ENCODE results near the gene HSPB6. TPM values are rescaled to one million over a fixed set of nuclear protein-coding genes. Genes with fewer than 3 reads are reported as not detected.

HSPB6 gene
- total RNA-seq, 1 donor from 2014 or later = 0.64 TPM

- no peaks in the 10 kb centered on the region for H3K27me3 Mint-ChIP-seq (ENCODE audit: unreplicated experiment)
- DNase-seq (ENCODE audit: extremely low spot score, unreplicated experiment) = no peak
- peaks cover 11% of the 10 kb centered on the region for H3K4me1 Mint-ChIP-seq (ENCODE audit: unreplicated experiment)
- H3K36me3 Mint-ChIP-seq (ENCODE audit: unreplicated experiment) = peaks cover 41% of the 10 kb centered on the region
- no peak for TF ChIP-seq CTCF (IDR thresholded peaks at IDR 0.05)
- no peak overlapping the region for H3K4me3 Mint-ChIP-seq (ENCODE audit: unreplicated experiment)
- no peak overlapping the region for H3K27ac Mint-ChIP-seq (ENCODE audit: unreplicated experiment)
- no peaks in the 10 kb centered on the region for H3K9me3 Mint-ChIP-seq (ENCODE audit: unreplicated experiment)
These were observed 33.9 kb downstream of the HSPB6 start for GRCh38 chr19:35722897-35723296.

GRCh38 chr19:35722461-35722860 lies 34.4 kb downstream of the HSPB6 start:
- Mint-ChIP-seq H3K27me3 (ENCODE audit: unreplicated experiment) (no peaks in the 10 kb centered on the region), H3K27ac (ENCODE audit: unreplicated experiment) (no peak overlapping the region), H3K4me1 (ENCODE audit: unreplicated experiment) (peaks cover 11% of the 10 kb centered on the region), H3K9me3 (ENCODE audit: unreplicated experiment) (no peaks in the 10 kb centered on the region), H3K4me3 (ENCODE audit: unreplicated experiment) (no peak overlapping the region), H3K36me3 (ENCODE audit: unreplicated experiment) (peaks cover 41% of the 10 kb centered on the region)
- DNase-seq (ENCODE audit: extremely low spot score, unreplicated experiment) = no peak
- TF ChIP-seq CTCF (IDR thresholded peaks at IDR 0.05) = no peak

GRCh38 chr19:35721374-35721773 lies 35.5 kb downstream of the HSPB6 start:
- Mint-ChIP-seq H3K27ac (ENCODE audit: unreplicated experiment) (no peak overlapping the region), H3K4me1 (ENCODE audit: unreplicated experiment) (peaks cover 16% of the 10 kb centered on the region), H3K27me3 (ENCODE audit: unreplicated experiment) (no peaks in the 10 kb centered on the region), H3K4me3 (ENCODE audit: unreplicated experiment) (no peak overlapping the region), H3K9me3 (ENCODE audit: unreplicated experiment) (no peaks in the 10 kb centered on the region), H3K36me3 (ENCODE audit: unreplicated experiment) (peaks cover 36% of the 10 kb centered on the region)
- no peak for DNase-seq (ENCODE audit: extremely low spot score, unreplicated experiment)
- TF ChIP-seq CTCF (IDR thresholded peaks at IDR 0.05) = no peak

- Mint-ChIP-seq H3K4me1 (ENCODE audit: unreplicated experiment) (peaks cover 23% of the 10 kb centered on the region), H3K27ac (ENCODE audit: unreplicated experiment) (no peak overlapping the region), H3K27me3 (ENCODE audit: unreplicated experiment) (no peaks in the 10 kb centered on the region), H3K4me3 (ENCODE audit: unreplicated experiment) (no peak overlapping the region), H3K36me3 (ENCODE audit: unreplicated experiment) (peaks cover 32% of the 10 kb centered on the region), H3K9me3 (ENCODE audit: unreplicated experiment) (no peaks in the 10 kb centered on the region)
- no peak for TF ChIP-seq CTCF (IDR thresholded peaks at IDR 0.05)
- DNase-seq (ENCODE audit: extremely low spot score, unreplicated experiment) = no peak
These were observed 36.2 kb downstream of the HSPB6 start for GRCh38 chr19:35720648-35721047.

GRCh38 chr19:35720163-35720524 lies 36.7 kb downstream of the HSPB6 start:
- H3K9me3 Mint-ChIP-seq (ENCODE audit: unreplicated experiment) = no peaks in the 10 kb centered on the region
- peaks cover 24% of the 10 kb centered on the region for H3K4me1 Mint-ChIP-seq (ENCODE audit: unreplicated experiment)
- H3K36me3 Mint-ChIP-seq (ENCODE audit: unreplicated experiment) = peaks cover 27% of the 10 kb centered on the region
- no peak overlapping the region for H3K27ac Mint-ChIP-seq (ENCODE audit: unreplicated experiment)
- DNase-seq (ENCODE audit: extremely low spot score, unreplicated experiment) = no peak
- no peak overlapping the region for H3K4me3 Mint-ChIP-seq (ENCODE audit: unreplicated experiment)
- TF ChIP-seq CTCF (IDR thresholded peaks at IDR 0.05) = no peak
- H3K27me3 Mint-ChIP-seq (ENCODE audit: unreplicated experiment) = no peaks in the 10 kb centered on the region
